MM.1S (cell line): ENCODE data around the gene TECTB.

Experiments used
- DNase-seq: peaks from one replicate; pipeline ENCODE4 v3.0.0-alpha.2; 2015
- H2AFZ ChIP-seq: fragments of 300-600 bp; sonication (generic); 2 replicates; pipeline ENCODE4 v1.6.0; 2016; ENCODE audit warnings: antibody characterized with exemption, low read length
- H3F3A ChIP-seq: fragments of 300-600 bp; sonication (generic); 2 replicates; pipeline ENCODE4 v1.6.1; 2016; ENCODE audit warnings: mild to moderate bottlenecking, antibody characterized with exemption, low read length, moderate library complexity, mixed read lengths; ENCODE audit not compliant: insufficient read depth
- H3K27ac ChIP-seq: fragments of 300-600 bp; sonication (generic); 2 replicates; pipeline ENCODE4 v1.5.1; 2016; ENCODE audit warnings: mild to moderate bottlenecking, low read length
- H3K27me3 ChIP-seq: fragments of 300-600 bp; sonication (generic); replicated peaks from 2 replicates; pipeline ENCODE4 v1.6.0; 2016; ENCODE audit warnings: low read length; ENCODE audit not compliant: insufficient read depth
- H3K36me3 ChIP-seq: fragments of 300-600 bp; sonication (generic); replicated peaks from 2 replicates; pipeline ENCODE4 v1.6.1; 2016; ENCODE audit warnings: mild to moderate bottlenecking, low read length, mixed read lengths; ENCODE audit not compliant: insufficient read depth
- H3K4me1 ChIP-seq: fragments of 300-600 bp; sonication (generic); 2 replicates; pipeline ENCODE4 v1.6.1; 2016; ENCODE audit warnings: low read length, mixed read lengths
- H3K4me2 ChIP-seq: fragments of 300-600 bp; sonication (generic); 2 replicates; pipeline ENCODE4 v1.6.0; 2016; ENCODE audit warnings: low read depth, low read length
- H3K4me3 ChIP-seq: fragments of 300-600 bp; sonication (generic); 2 replicates; pipeline ENCODE4 v1.5.1; 2016; ENCODE audit warnings: low read length, mixed read lengths
- H3K79me2 ChIP-seq: fragments of 300-600 bp; sonication (generic); 2 replicates; pipeline ENCODE4 v1.6.1; 2016; ENCODE audit warnings: mixed run types, low read length, mixed read lengths
- H3K9ac ChIP-seq: fragments of 300-600 bp; sonication (generic); 2 replicates; pipeline ENCODE4 v1.6.1; 2016; ENCODE audit warnings: low read length, mixed read lengths
- H3K9me2 ChIP-seq: fragments of 300-600 bp; sonication (generic); replicated peaks from 2 replicates; pipeline ENCODE4 v1.6.1; 2016; ENCODE audit warnings: mild to moderate bottlenecking, low read length, mixed read lengths; ENCODE audit not compliant: insufficient read depth
- H3K9me3 ChIP-seq: fragments of 300-600 bp; sonication (generic); replicated peaks from 2 replicates; pipeline ENCODE4 v1.6.1; 2016; ENCODE audit warnings: mild to moderate bottlenecking, low read length, mixed read lengths; ENCODE audit not compliant: insufficient read depth
- H4K20me1 ChIP-seq: fragments of 300-600 bp; sonication (generic); 2 replicates; pipeline ENCODE4 v1.6.1; 2016; ENCODE audit warnings: mild to moderate bottlenecking, low read length, moderate library complexity, mixed read lengths; ENCODE audit not compliant: insufficient read depth
- CTCF ChIP-seq: fragments of 300-600 bp; sonication (generic); IDR thresholded peaks from 2 replicates; pipeline ENCODE4 v1.5.1; 2016; ENCODE audit warnings: antibody characterized with exemption, low read length, mixed read lengths
- EZH2 ChIP-seq: fragments of 300-600 bp; sonication (generic); optimal IDR thresholded peaks from 2 replicates; pipeline ENCODE3; 2017; ENCODE audit warnings: low read depth, mild to moderate bottlenecking, antibody characterized with exemption, low read length, mixed read lengths
- EZH2phosphoT487 ChIP-seq: fragments of 300-600 bp; sonication (generic); IDR thresholded peaks from 2 replicates; pipeline ENCODE4 v1.6.1; 2018; ENCODE audit warnings: antibody characterized with exemption, low read length

The TECTB gene

GRCh38 chr10:112286837-112287818 is 3.9 kb downstream of the TECTB start:
- no peaks in the 10 kb centered on the region for H3K9me3 ChIP-seq
- H3K4me1 ChIP-seq: no peaks in the 10 kb centered on the region
- H3K9ac ChIP-seq: no peak overlapping the region
- no peaks in the 10 kb centered on the region for H3K9me2 ChIP-seq
- no peak overlapping the region for H3K4me3 ChIP-seq
- no peak overlapping the region for H3K27ac ChIP-seq
- H3K27me3 ChIP-seq: no peaks in the 10 kb centered on the region
- no peaks in the 10 kb centered on the region for H3K36me3 ChIP-seq
- no peaks in the 10 kb centered on the region for H3F3A ChIP-seq
- no peak overlapping the region for H2AFZ ChIP-seq
- TF ChIP-seq CTCF (no peak), EZH2phosphoT487 (no peak), EZH2 (no peak)
- no peaks in the 10 kb centered on the region for H4K20me1 ChIP-seq
- DNase-seq: no peak
- no peak overlapping the region for H3K4me2 ChIP-seq
- no peaks in the 10 kb centered on the region for H3K79me2 ChIP-seq

GRCh38 chr10:112287844-112288243 is 4.6 kb downstream of the TECTB start:
- no peak for DNase-seq
- Histone ChIP-seq H3K4me3 (no peak overlapping the region), H2AFZ (no peak overlapping the region), H3K9me3 (no peaks in the 10 kb centered on the region), H4K20me1 (no peaks in the 10 kb centered on the region), H3K27me3 (no peaks in the 10 kb centered on the region), H3K79me2 (no peaks in the 10 kb centered on the region), H3K27ac (no peak overlapping the region), H3K4me2 (no peak overlapping the region), H3K4me1 (no peaks in the 10 kb centered on the region), H3K9me2 (no peaks in the 10 kb centered on the region), H3K36me3 (no peaks in the 10 kb centered on the region), H3K9ac (no peak overlapping the region), H3F3A (no peaks in the 10 kb centered on the region)
- TF ChIP-seq CTCF (no peak), EZH2phosphoT487 (no peak), EZH2 (no peak)

- Histone ChIP-seq H3F3A (no peaks in the 10 kb centered on the region), H3K9ac (no peak overlapping the region), H3K9me2 (no peaks in the 10 kb centered on the region), H3K27ac (no peak overlapping the region), H3K4me3 (no peak overlapping the region), H2AFZ (no peak overlapping the region), H3K9me3 (no peaks in the 10 kb centered on the region), H3K27me3 (no peaks in the 10 kb centered on the region), H4K20me1 (no peaks in the 10 kb centered on the region), H3K4me1 (no peaks in the 10 kb centered on the region), H3K4me2 (no peak overlapping the region), H3K79me2 (no peaks in the 10 kb centered on the region), H3K36me3 (no peaks in the 10 kb centered on the region)
- no peak for TF ChIP-seq EZH2
- no peak for TF ChIP-seq EZH2phosphoT487
- no peak for TF ChIP-seq CTCF
- no peak for DNase-seq
Measured at GRCh38 chr10:112288486-112288885, 5.3 kb downstream of the TECTB start.
